ENCODE measurements around the gene MOCS2. TPM values are rescaled to one million over a fixed set of nuclear protein-coding genes. Genes with fewer than 3 reads are reported as not detected.

The MOCS2 gene
- total RNA-seq, 1 donor from 2014 or later = 107 TPM

DNA sequence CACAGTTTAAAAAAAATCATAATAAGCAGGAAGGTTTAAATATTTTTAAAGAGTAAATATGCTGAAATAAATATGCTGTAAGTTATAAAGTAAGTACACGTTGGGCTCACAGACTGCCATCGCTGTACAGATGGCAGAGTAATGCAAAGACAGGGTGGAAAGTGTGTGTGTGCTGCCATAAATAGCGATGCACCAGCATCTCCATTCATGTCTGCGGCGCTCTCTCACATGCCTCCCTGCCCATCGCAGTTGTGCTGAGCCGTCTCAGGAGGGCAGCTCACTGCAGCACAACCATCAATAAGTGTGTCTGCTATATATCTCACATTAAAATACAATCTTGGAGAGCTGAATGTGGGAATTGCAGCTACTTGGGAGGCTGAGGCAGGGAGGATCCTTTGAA lies 14.3 kb downstream of the MOCS2 start:
- DNase-seq (ENCODE audit: low read depth) = no peak

DNA sequence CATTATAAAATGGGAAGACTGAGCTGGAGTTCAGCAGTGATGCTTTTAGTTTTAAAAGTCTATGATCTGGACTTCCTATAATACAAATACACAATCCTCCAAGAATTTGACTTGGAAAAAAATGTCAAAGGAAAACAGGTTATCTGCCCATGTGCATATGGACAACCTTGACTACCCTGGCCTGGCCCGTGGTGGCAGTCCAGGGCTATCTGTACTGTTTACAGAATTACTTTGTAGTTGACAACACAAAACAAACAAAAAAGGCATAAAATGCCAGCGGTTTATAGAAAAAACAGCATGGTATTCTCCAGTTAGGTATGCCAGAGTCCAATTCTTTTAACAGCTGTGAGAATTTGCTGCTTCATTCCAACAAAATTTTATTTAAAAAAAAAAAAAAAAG lies 17.3 kb downstream of the MOCS2 start:
- DNase-seq (ENCODE audit: low read depth) = no peak

DNA sequence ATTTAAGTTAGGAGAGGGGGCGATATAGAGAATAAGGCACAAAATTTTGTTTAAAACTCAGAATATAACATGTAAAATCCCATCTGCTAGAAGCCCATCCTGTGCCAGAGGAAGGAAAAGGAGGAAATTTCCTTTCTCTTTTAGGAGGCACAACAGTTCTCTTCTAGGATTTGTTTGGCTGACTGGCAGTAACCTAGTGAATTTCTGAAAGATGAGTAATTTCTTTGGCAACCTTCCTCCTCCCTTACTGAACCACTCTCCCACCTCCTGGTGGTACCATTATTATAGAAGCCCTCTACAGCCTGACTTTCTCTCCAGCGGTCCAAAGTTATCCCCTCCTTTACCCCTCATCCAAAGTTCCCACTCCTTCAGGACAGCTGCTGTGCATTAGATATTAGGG lies 18.3 kb downstream of the MOCS2 start:
- peak; percentile 60 for DNase-seq (ENCODE audit: low read depth)

DNA sequence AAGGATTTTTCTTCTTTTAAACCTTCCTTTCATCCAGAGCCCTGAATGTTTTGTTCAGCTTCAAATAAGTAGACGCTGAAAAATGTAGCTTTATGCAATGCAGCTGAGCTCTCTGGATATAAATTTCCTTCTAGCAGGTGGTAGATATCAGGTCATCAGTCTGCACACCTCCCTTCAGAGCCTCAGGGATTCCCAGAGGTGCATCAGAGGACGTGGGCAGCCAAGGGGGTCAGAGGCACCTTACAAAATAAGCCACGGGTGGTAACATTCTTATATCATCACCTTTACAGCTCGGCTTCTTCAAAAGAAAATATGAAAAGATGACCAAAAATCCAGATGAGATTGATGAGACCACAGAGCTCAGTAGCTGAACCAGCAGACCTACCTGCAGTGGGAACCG lies 19.3 kb downstream of the MOCS2 start:
- DNase-seq (ENCODE audit: low read depth) = no peak

DNA sequence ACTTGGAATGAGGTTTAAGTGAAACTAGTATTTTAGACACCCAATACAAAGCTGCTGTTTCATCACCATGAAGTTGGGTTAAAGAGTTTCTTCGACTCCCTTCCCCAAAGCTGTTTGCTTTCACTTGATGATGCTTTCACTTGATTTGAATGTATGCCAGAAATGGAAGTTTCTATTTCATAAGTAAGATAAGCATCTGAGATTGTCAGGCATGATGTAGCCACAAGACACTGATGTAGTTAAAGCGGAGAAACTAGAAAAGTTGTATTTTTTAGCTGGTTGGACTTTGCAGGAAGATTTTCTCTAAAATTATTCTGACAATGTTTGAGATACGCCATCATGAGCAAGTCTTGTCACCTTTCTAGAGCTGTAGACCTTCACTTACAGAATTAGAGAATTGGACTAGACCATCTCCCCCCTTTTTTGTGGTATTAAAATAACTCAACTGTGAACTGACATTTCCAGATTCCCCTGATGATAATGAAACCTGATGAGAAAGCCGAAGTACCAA lies 20.0 kb downstream of the MOCS2 start:
- no peak for DNase-seq (ENCODE audit: low read depth)

DNA sequence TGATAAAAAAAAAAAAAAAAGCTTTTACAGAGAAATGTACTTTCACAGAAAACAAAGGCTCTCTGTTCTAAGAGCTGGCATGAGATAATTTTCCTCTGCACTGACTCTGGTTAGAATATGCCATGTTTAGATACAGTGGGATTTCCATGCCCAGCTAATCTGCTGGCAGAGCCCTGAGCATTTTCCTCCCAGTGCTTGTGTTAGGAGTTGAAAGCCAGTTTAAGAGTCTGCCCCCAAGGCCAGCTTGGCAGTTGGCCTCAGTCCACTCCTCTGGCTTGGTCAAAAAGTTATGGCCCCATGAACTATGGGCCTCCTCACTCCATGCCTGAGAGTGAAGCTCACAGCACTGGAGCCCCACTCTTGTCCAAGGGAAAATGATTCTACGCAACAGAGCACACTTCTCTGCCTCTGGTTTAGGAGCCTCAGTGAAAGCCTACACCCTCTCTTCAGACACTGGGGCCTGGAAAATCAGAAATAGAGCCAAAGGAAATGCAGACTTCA lies 21.9 kb downstream of the MOCS2 start:
- DNase-seq (ENCODE audit: low read depth) = no peak

DNA sequence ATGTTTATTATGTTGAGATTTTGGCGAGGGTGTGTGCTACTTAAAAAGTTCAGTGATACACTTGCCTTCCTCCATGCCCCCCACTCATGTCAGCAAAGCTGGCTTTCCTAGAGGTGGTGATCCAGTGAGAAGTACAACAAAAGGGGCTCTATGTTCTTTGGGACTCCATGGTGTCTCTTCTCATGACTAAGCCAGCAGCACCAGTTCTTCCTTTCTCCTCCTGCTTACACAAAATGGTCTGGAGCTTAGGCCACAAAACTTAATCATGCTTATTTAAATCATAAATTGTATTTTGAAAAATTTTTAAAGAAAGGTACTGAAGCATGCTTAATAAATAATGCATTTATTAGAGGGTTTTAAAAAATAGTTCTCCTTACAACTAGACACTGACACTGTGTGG lies 22.4 kb downstream of the MOCS2 start:
- no peak for DNase-seq (ENCODE audit: low read depth)

DNA sequence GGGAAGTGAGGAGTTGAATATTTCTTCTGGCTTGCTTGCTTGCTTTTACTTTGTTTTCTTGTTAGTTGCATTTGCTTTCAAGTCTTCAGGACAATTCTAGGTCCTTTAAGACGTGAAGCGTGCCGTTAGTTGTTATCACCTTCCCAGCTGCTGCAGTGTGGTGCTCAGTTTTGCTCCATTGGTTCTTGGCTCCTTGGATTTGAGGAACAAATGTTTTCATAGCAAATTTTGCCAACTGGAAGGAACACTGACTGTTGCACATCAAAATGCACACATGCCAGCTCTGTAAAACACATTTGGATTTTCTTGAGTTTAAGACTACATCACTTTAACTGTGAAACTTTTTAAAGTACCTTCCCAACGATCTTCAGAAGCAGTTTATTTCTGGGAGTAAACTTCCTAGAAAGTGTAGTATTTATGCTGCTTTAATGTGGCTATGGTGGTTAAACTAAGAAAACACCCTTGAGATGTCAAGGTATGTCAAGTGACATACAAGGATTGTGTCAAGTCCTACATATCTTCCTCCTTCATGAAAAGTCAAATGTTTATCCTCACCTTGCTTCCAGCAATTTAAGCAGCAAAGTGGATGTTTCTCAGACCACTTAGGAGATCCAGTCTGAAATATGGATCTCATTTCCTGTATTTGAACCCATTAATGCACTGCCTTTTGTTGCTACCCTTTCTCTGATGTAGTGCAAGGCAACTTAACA lies 24.9 kb downstream of the MOCS2 start:
- DNase-seq (ENCODE audit: low read depth) = no peak

DNA sequence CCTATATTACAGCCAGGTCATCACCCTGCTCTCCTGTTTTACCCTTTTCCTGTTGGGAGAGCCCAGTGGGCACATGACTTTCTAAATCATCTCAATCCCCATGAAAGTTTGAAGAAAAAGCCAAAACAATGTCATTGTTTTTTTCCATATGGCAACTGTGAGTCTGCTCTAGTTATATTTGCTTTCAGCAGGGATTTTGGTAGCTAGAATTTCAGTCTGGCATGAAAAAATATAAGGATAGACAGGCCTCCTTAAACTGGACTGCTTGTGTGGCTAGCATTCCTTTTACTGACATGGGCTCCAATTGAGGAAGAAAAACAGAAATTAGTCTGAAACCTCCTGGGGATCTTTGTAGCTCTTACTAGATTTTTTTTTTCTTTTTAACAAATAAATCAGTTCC lies 25.6 kb downstream of the MOCS2 start:
- no peak for DNase-seq (ENCODE audit: low read depth)

DNA sequence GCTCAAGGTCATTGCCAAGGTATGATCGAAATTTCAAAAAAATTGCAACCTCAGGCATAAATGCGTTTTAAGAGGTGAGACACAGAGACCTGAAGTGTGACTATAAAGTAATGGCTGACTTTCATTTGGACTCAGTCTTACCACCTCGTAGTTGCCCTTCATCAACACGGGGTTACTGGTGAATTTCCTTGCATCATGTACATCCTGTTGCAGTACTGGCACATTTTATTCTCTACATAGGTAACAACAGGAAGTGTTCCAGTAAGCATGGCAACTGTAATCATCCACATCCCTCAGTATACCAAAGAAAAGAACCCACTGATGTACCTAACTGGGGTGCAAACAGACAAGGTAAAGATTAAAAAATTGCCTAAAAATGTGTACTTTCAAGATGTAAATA lies 29.3 kb downstream of the MOCS2 start:
- no peak for DNase-seq (ENCODE audit: low read depth)

DNA sequence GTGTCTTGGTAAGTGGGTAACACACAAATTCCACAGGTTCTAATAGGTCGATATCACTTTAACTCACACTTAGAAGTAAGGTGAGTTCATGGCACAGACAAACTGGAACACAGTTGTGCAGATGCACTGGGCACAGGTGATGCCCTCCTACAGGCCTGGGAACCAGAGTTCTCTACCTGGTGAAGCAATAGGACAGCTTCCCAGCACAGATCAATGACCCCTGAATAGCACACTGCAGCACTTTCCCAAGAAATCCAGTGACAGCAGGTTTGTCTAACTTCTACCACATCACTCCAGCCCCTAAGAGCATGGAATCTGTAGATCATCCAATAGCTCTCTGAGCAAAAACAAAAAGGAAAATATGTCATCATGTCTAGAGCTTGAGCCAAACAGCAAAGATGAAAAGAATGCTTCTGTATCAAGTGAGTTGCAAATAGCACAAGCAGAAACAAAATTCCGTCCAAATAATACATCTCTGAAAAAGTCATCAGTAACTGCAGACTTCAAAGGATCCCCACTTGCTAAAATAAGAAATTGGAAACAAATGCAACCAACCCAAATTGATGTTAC lies 33.5 kb downstream of the MOCS2 start:
- DNase-seq (ENCODE audit: low read depth) = no peak

DNA sequence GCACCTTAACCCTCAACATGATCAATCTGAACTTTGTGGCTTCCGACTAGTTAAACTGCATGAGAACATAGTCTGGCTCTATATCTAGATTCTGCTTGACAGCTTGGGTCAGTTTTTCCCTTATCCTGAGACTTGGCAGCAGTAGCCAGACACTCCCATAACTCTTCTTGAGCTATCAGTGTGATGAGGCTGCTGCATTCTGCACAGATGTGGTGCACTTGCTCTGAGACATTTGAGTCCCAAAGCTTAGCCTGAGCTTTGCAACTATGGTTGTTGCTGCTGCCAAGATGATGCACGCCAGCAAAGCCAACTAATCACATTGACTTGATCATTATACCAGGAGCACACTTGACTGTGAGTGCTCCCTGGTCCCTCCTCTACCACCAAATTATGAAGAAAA lies 36.2 kb downstream of the MOCS2 start:
- no peak for DNase-seq (ENCODE audit: low read depth)

DNA sequence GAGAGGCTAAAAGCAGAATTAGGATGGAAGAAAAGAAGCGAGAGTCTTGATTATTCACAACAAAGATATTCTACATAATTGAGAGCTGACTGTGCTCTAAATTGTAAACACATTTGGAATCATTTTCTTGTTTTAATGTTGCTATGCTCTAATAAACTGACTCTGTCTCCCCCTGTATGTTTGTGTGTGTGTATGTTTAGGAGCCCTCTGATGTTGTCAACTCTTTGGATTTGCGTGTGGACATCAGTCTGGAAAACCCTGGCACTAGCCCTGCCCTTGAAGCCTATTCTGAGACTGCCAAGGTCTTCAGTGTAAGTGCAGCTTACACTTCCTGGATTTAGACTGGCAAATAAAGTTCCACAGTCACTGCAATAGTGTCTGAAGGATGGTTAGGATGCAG lies 37.8 kb downstream of the MOCS2 start:
- no peak for DNase-seq (ENCODE audit: low read depth)

DNA sequence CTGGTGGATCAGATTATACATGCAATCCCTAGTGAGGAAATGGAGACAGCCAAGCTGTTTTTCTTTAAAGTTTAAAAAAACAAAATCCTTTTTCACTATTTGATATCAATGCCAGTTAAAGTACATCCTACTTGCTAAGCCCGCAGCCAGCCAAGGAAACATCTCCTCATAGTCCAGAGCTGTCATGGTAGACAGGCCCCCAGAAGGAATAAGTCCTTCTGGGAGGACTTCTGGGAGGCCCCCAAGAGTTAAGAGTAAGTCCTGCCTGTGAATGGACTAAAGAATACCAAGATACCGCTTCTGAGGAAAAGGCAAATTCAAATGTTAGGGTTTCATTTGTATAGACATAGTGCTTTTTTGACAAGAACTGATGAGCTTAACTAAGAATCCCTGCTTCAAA lies 38.3 kb downstream of the MOCS2 start:
- DNase-seq (ENCODE audit: low read depth) = no peak

DNA sequence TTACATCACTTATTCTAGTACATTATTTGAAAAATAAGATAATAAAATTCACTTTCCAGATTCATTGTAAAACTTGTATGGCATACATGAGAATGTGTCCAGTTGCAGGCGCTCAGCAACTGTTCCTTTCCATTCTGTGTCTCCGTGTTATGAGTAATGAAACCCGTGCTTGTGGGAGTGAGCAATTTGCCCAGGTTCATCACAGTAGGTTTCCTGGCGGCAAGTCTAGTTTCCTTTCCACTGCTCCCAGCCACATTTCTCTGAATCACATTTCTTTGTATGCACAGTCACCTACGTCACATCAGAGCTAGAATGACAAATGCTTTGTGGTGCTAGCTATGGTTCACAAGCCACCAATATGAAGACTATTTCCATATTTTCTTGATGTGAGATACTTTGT lies 39.9 kb downstream of the MOCS2 start:
- DNase-seq (ENCODE audit: low read depth) = peak; percentile 43

DNA sequence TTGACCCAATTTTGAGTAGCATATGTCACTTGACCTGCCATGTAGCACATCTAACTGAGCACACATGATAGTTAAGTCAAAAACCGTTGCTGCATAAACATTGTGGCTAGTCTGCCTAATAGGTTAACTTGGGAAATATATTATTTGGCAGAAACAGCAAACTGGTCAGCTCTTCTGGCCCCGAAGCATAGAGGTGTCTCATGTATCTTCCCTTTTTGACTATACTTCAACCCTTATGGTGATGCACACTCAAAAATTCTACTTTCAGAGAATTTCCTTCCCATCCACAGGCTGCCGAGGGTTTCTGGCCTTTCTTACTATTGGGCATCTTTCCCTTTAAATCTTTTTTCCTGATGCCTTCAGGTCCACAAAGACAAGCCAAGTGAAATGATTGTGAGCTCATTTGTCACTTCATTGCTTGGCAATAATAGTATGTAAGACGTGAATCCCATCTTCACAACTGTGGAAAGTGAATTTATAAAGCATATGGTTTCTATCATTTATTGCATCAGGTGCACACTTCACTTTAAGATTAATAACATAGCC lies 41.2 kb downstream of the MOCS2 start:
- DNase-seq (ENCODE audit: low read depth) = no peak

DNA sequence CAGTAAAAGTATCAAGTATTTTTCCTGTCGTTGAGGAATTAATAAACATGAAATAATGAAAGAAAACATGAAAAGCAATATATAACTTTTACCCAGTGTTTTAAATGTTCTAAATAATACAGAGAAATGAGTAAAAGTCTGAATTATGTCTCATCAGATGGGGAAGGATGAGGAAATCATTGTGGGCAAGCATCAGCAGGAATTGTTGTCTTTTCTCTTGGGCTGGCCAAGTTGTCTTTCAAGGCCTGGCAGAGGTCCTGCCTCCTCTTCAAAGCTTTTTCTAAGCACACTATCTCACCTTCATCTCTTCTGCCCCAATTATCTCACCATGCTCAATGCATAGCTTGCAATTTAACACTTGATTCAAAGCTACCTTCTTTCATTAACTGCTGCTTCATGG lies 41.9 kb downstream of the MOCS2 start:
- no peak for DNase-seq (ENCODE audit: low read depth)

DNA sequence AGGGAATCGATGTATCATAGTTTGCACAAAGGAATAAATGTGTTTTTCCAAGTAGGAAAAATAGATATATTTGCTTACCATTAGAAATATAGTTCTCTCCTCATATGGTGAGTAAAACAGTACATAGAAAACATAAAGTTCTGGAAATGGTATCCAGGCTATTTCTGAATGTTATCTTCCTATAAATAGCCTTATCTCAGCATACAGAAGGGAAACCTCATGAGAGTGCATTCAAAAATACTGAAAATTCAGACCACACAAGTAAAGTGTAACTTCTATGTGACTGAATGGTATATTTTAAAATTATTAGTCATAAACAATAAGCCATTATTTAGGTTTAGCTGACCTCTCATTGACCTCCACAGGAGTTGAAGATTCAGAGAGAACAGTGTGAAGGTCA lies 43.5 kb downstream of the MOCS2 start:
- no peak for DNase-seq (ENCODE audit: low read depth)

DNA sequence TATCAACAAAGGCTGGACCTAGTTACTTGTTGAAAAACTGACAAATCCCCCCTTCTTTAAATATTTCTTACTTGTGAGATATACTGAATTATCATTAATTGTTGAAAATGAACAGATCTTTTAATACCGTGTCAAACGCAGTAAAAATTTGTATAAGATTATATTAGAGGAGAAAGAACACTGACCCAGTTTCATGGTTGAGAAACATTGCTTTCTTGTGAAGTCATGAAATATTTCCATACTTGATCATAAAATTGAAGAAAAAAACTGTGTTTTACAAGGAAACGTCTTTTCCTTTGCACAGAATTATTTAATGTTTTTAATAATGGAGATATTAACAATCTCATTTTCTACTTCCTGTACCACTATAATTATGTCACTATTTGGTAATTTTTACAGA lies 45.8 kb downstream of the MOCS2 start:
- no peak for DNase-seq (ENCODE audit: low read depth)

DNA sequence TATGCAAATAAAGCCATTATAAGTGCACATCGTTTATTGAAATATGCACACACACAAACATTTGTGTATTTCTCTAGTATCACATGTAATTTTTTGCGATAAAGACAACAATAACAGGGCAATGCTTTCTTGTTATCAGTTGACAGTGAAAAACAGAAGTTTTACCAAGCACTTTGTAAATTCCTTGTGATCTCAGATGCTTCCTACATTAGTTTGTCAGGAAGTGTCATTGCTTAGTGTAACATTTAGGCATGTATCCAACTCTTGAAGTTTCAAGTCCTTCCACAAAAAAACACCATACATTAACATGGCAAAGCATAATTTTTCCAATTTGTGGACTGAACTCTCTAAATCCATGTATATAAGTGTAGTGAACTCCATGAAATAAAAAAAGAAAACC lies 46.4 kb downstream of the MOCS2 start:
- no peak for DNase-seq (ENCODE audit: low read depth)

DNA sequence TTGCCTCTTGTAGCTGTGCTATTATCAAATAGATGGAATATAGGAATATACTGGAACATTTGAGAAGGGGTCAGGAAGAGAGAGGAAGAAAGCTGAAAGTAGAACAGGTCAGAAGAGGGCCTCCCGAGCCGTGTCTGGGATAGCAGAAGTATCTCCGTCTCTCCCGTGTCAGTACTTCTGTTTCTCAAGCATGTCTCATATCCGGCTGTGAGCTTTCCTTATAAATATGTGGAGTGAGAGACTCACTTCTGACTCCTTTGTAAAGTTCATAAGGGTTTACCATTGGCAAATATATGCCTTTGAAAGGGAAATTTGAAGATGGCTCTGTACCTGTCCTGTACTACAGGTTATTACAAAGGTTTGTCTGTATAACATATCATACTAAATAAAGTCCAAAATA lies 50.3 kb downstream of the MOCS2 start:
- DNase-seq (ENCODE audit: low read depth) = no peak

DNA sequence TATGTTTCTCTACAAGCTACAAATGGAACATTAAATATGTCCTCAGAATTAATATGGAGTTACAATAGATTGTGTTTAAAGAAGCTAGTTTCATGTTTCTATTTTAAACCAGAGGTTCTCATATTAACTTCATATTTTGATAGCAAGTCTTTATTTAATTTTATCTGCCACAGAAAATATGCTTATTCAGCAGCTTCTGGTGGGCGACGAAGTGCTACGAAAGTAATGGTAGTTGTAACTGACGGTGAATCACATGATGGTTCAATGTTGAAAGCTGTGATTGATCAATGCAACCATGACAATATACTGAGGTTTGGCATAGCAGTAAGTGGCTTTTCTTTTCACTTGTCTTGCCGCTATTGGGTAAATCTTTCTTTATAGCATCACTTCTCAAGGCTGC lies 54.2 kb downstream of the MOCS2 start:
- DNase-seq (ENCODE audit: low read depth) = no peak

DNA sequence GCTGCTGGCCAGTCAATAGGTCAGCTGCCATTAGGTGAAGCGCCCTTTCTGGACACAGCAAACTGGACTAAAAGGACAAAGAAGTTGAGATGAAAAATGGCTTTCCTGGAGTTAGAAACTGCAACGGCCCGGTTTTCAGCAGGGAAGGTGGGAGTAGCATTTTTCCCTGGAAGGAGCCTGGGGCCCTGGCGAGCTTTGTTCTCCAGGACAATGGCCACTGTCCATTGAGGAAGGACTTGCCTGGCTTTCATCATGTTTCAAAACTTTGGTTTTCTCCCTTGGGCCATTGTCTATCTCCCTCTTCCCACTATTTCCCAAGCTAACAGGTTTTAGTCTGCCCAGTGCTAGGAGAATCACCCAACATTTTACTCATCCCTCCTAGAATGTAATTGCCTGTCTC lies 56.2 kb downstream of the MOCS2 start:
- no peak for DNase-seq (ENCODE audit: low read depth)
